H1 (cell line): ENCODE data around the gene DNAJB6. TPM values are rescaled to one million over a fixed set of nuclear protein-coding genes. Genes with fewer than 3 reads are reported as not detected.

Source experiments
- CTCF ChIA-PET: fragments of 300-600 bp; sonication (Branson Sonifier 250); formaldehyde crosslinking; loops from one replicate; lab custom pipeline; 2021; ENCODE audit not compliant: partially characterized antibody; lab: Charles Lee
- POLR2A ChIA-PET: fragments of 300-600 bp; sonication (Branson Sonifier 250); formaldehyde crosslinking; loops from one replicate; lab custom pipeline; 2021; ENCODE audit warnings: inconsistent platforms; ENCODE audit not compliant: partially characterized antibody; lab: Charles Lee
- DNase-seq, 2 experiments: peaks; one replicate each; pipeline versions ENCODE4 v3.0.0 to v3.0.0-alpha.2; 2010 to 2022; ENCODE audit warnings: low spot score in 2 of 2, low read depth in 1 of 2, mixed read lengths in 1 of 2
- FAIRE-seq: peaks from 2 replicates; lab custom pipeline; 2011; peaks lifted over from hg19 to GRCh38; lab: Jason Lieb, UNC
- H2AFZ ChIP-seq: 2 replicates; pipeline ENCODE4 v1.8.1; 2012; ENCODE audit warnings: low read length, inconsistent platforms
- H2AK5ac ChIP-seq: 2 replicates; pipeline ENCODE4 v1.6.1; 2013; ENCODE audit warnings: low read depth, low read length
- H2BK120ac ChIP-seq: replicated peaks from 2 replicates; pipeline ENCODE3; 2013; ENCODE audit warnings: low read depth, low read length, inconsistent platforms
- H2BK12ac ChIP-seq: 2 replicates; pipeline ENCODE4 v1.6.1; 2013; ENCODE audit warnings: low read depth, low read length
- H2BK15ac ChIP-seq: 2 replicates; pipeline ENCODE4 v1.6.1; 2013; ENCODE audit warnings: low read length
- H2BK20ac ChIP-seq: 2 replicates; pipeline ENCODE4 v1.6.1; 2013; ENCODE audit warnings: low read length
- H2BK5ac ChIP-seq: 2 replicates; pipeline ENCODE4 v1.6.1; 2013; ENCODE audit warnings: low read depth, low read length
- H3K14ac ChIP-seq: 2 replicates; pipeline ENCODE4 v1.6.1; 2013; ENCODE audit warnings: inconsistent platforms; ENCODE audit not compliant: insufficient read length
- H3K18ac ChIP-seq: 2 replicates; pipeline ENCODE4 v1.6.1; 2013; ENCODE audit warnings: low read length; ENCODE audit errors: extremely low read depth
- H3K23ac ChIP-seq: 2 replicates; pipeline ENCODE4 v1.6.1; 2013; ENCODE audit warnings: inconsistent platforms; ENCODE audit not compliant: insufficient read length
- H3K23me2 ChIP-seq: 2 replicates; pipeline ENCODE4 v1.6.1; 2013; ENCODE audit warnings: low read depth, low read length
- H3K27ac ChIP-seq: 2 replicates; pipeline ENCODE4 v1.6.1; 2011; ENCODE audit warnings: low read depth, low read length, inconsistent platforms
- H3K27me3 ChIP-seq, 4 experiments: replicated peaks in 1 of 4; 1 replicate in 1 of 4; 2 replicates in 3 of 4; pipeline versions ENCODE4 v1.6.1 to v1.8.1; 2011 to 2013; ENCODE audit warnings: low read length in 3 of 4, mild to moderate bottlenecking in 3 of 4, inconsistent platforms in 2 of 4, mixed read lengths in 2 of 4, moderate library complexity in 1 of 4; ENCODE audit not compliant: control insufficient read depth in 3 of 4, insufficient read depth in 3 of 4; ENCODE audit errors: extremely low read depth in 1 of 4
- H3K36me3 ChIP-seq, 4 experiments: 2 replicates each; pipeline versions ENCODE4 v1.6.1 to v1.8.1; 2011 to 2013; ENCODE audit warnings: mild to moderate bottlenecking in 4 of 4, low read length in 3 of 4, moderate library complexity in 2 of 4, control low read depth in 1 of 4, inconsistent platforms in 1 of 4; ENCODE audit not compliant: insufficient read depth in 4 of 4, control insufficient read depth in 2 of 4
- H3K4ac ChIP-seq: replicated peaks from 2 replicates; pipeline ENCODE3; 2013; ENCODE audit warnings: low read length, low read depth, mixed read lengths, inconsistent platforms; ENCODE audit not compliant: insufficient read length
- H3K4me1 ChIP-seq, 4 experiments: replicated peaks in 1 of 4; 1 replicate in 1 of 4; 2 replicates in 3 of 4; pipeline versions ENCODE4 v1.6.1 to v1.8.1; 2011 to 2013; ENCODE audit warnings: low read length in 3 of 4, inconsistent platforms in 2 of 4, mixed read lengths in 1 of 4; ENCODE audit not compliant: insufficient read depth in 4 of 4, control insufficient read depth in 3 of 4
- H3K4me2 ChIP-seq, 2 experiments: 2 replicates each; pipeline versions ENCODE4 v1.6.1 to v1.8.1; 2011 to 2013; ENCODE audit warnings: low read depth in 2 of 2, low read length in 2 of 2, control low read depth in 1 of 2, inconsistent platforms in 1 of 2, mild to moderate bottlenecking in 1 of 2; ENCODE audit not compliant: insufficient read depth in 1 of 2
- H3K4me3 ChIP-seq, 4 experiments: fragments of 200-600, 300-600 bp in 1 of 4; sonication (generic), shearing (Covaris generic), sonication (Bioruptor Twin) in 1 of 4; 2 replicates each; pipeline versions ENCODE4 v1.5.1 to v1.8.1; 2011 to 2016; ENCODE audit warnings: low read length in 4 of 4, low read depth in 3 of 4, control low read depth in 2 of 4, inconsistent platforms in 2 of 4, mild to moderate bottlenecking in 2 of 4, mixed read lengths in 1 of 4, moderate library complexity in 1 of 4; ENCODE audit not compliant: insufficient read depth in 2 of 4; ENCODE audit errors: extremely low read depth in 1 of 4
- H3K56ac ChIP-seq: replicated peaks from 2 replicates; pipeline ENCODE3; 2013; ENCODE audit warnings: low read depth, mild to moderate bottlenecking, mixed read lengths, low read length, inconsistent platforms; ENCODE audit not compliant: insufficient read length
- H3K79me1 ChIP-seq: 2 replicates; pipeline ENCODE4 v1.6.1; 2013; ENCODE audit warnings: low read depth, low read length, control low read depth
- H3K79me2 ChIP-seq, 2 experiments: 2 replicates each; pipeline versions ENCODE4 v1.6.1 to v1.8.1; 2012 to 2013; ENCODE audit warnings: low read length in 2 of 2, mild to moderate bottlenecking in 2 of 2, inconsistent platforms in 1 of 2; ENCODE audit not compliant: insufficient read depth in 2 of 2, control insufficient read depth in 1 of 2
- H3K9ac ChIP-seq, 4 experiments: replicated peaks in 1 of 4; 1 replicate in 1 of 4; 2 replicates in 3 of 4; pipeline versions ENCODE4 v1.6.1 to v1.8.1; 2011 to 2013; ENCODE audit warnings: low read depth in 3 of 4, low read length in 3 of 4, control low read depth in 2 of 4, mild to moderate bottlenecking in 2 of 4, moderate library complexity in 2 of 4, inconsistent platforms in 1 of 4; ENCODE audit errors: extremely low read depth in 1 of 4
- H3K9me3 ChIP-seq, 2 experiments: 2 replicates each; pipeline versions ENCODE4 v1.6.1 to v1.8.1; 2012 to 2013; ENCODE audit warnings: mild to moderate bottlenecking in 2 of 2, moderate library complexity in 2 of 2, control low read depth in 1 of 2, inconsistent platforms in 1 of 2, low read depth in 1 of 2, low read length in 1 of 2, mixed read lengths in 1 of 2; ENCODE audit not compliant: insufficient read depth in 2 of 2
- H4K20me1 ChIP-seq, 2 experiments: replicated peaks in 1 of 2; 2 replicates each; pipeline versions ENCODE3 to v1.8.1; 2011 to 2013; ENCODE audit warnings: inconsistent platforms in 2 of 2, low read length in 2 of 2, mild to moderate bottlenecking in 1 of 2; ENCODE audit not compliant: insufficient read depth in 2 of 2, control insufficient read depth in 1 of 2
- H4K5ac ChIP-seq: 2 replicates; pipeline ENCODE4 v1.6.1; 2013; ENCODE audit warnings: low read length, low read depth, mixed read lengths, inconsistent platforms; ENCODE audit not compliant: insufficient read length
- H4K8ac ChIP-seq: 2 replicates; pipeline ENCODE4 v1.8.0; 2013; ENCODE audit warnings: mild to moderate bottlenecking, moderate library complexity, low read length, inconsistent platforms; ENCODE audit not compliant: insufficient read depth; ENCODE audit errors: extremely low read depth
- H4K91ac ChIP-seq: replicated peaks from 2 replicates; pipeline ENCODE3; 2013; ENCODE audit warnings: low read length, mixed read lengths, inconsistent platforms; ENCODE audit not compliant: insufficient read length
- CHD1 ChIP-seq: IDR thresholded peaks from 2 replicates; pipeline ENCODE4 v1.6.1; 2012; ENCODE audit warnings: low read depth, low read length, improper control_type of control experiment
- CTCF ChIP-seq, 3 experiments: IDR thresholded peaks; 1 replicate in 2 of 3; 2 replicates in 1 of 3; pipeline versions ENCODE4 v1.5.1 to v1.6.1; 2011; ENCODE audit warnings: low read length in 3 of 3, mild to moderate bottlenecking in 3 of 3, inconsistent platforms in 2 of 3, low read depth in 1 of 3, moderate library complexity in 1 of 3; ENCODE audit not compliant: insufficient read depth in 1 of 3; ENCODE audit errors: control extremely low read depth in 1 of 3
- EGR1 ChIP-seq: IDR thresholded peaks from 2 replicates; pipeline ENCODE4 v1.6.1; 2011; ENCODE audit warnings: low read depth, low read length, borderline replicate concordance
- MAFK ChIP-seq: IDR thresholded peaks from 2 replicates; pipeline ENCODE4 v1.6.1; 2012; ENCODE audit warnings: low read depth, mild to moderate bottlenecking, improper control_type of control experiment, low read length
- MAX ChIP-seq: IDR thresholded peaks from 2 replicates; pipeline ENCODE4 v1.6.1; 2012; ENCODE audit warnings: inconsistent platforms
- RXRA ChIP-seq: IDR thresholded peaks from 2 replicates; pipeline ENCODE4 v1.6.1; 2011; ENCODE audit warnings: low read depth, mild to moderate bottlenecking, low read length, moderate library complexity; ENCODE audit not compliant: insufficient read depth
- SIN3A ChIP-seq, 2 experiments: IDR thresholded peaks in 1 of 2; conservative IDR thresholded peaks in 1 of 2; 2 replicates each; pipeline ENCODE4 v1.6.1; 2011 to 2012; ENCODE audit warnings: low read length in 2 of 2, improper control_type of control experiment in 1 of 2, low read depth in 1 of 2, mild to moderate bottlenecking in 1 of 2
- SIX5 ChIP-seq: IDR thresholded peaks from 2 replicates; pipeline ENCODE4 v1.6.1; 2011; ENCODE audit warnings: mild to moderate bottlenecking, low read depth, low read length
- SRF ChIP-seq: IDR thresholded peaks from 2 replicates; pipeline ENCODE4 v1.6.1; 2011; ENCODE audit warnings: mild to moderate bottlenecking, low read depth, low read length, moderate library complexity
- WGBS, 2 experiments: shearing (Covaris generic) in 1 of 2; methylation state at CpG; one replicate each; pipeline versions ENCODE4 v1.1.6 to v1.1.7; 2013 to 2015; ENCODE audit warnings: low lambda C conversion rate in 2 of 2, mixed read lengths in 2 of 2, inconsistent platforms in 1 of 2, low coverage in 1 of 2, missing lambda C conversion rate in 1 of 2; ENCODE audit not compliant: insufficient replicate concordance in 2 of 2, insufficient coverage in 1 of 2, insufficient read length in 1 of 2; ENCODE audit errors: extremely low coverage in 1 of 2, missing lambda C conversion rate in 1 of 2; 5-methylcytosine and 5-hydroxymethylcytosine counted together
- polyA plus RNA-seq, 7 experiments: library from polyadenylated mRNA; depleted of rRNA in 3 of 7; stranded (reverse) in 5 of 7; unstranded in 2 of 7; fragments of >200 nt in 5 of 7; fragments of 200-250 nt in 2 of 7; gene quantifications; 1 replicate in 5 of 7; 2 replicates in 1 of 7; 4 replicates in 1 of 7; pipeline versions ENCODE4 v1.2.1 to v1.2.3, GENCODE V29; 2011 to 2013; ENCODE audit warnings: missing spikeins in 2 of 7, mixed read lengths in 2 of 7
- total RNA-seq: library from RNA; stranded (reverse); fragmentation: NEBNext Ultra II Directional; extraction: Animal tissue kit (Norgen Biotek cat#: 25700); gene quantifications from 2 replicates; pipeline ENCODE4 v1.2.1, GENCODE V29; 2021

The DNAJB6 gene
- total and polyA plus RNA-seq, 2 of the 8 experiments (the other 6 are each of a cell fraction or from before 2014, with no cell fraction given) = 166 to 295 TPM

- Histone ChIP-seq H3K18ac (no peak overlapping the region; the same call in 1 of the 2 replicates), H2BK120ac (no peak overlapping the region), H3K23ac (no peak overlapping the region), H3K27ac (no peak overlapping the region), H3K79me1 (peaks cover 8% of the 10 kb centered on the region; the same call in 1 of the 2 replicates), H3K9me3 (no peaks in the 10 kb centered on the region), H2AFZ (no peak overlapping the region), H3K4me1 (peaks cover 5 to 16% (median 10%) of the 10 kb centered on the region in 4 experiments), H3K4me2 (no peak overlapping the region), H4K8ac (no peak overlapping the region), H3K56ac (no peak overlapping the region), H2AK5ac (no peak overlapping the region), H3K14ac (no peak overlapping the region), H2BK20ac (no peak overlapping the region), H4K5ac (no peak overlapping the region), H2BK15ac (no peak overlapping the region), H3K23me2 (no peaks in the 10 kb centered on the region), H3K27me3 (no peaks in the 10 kb centered on the region), H3K4me3 (no peak overlapping the region), H3K36me3 (peaks cover 0 to 31% (median 15%) of the 10 kb centered on the region in 4 experiments; a peak in 4 of 8 replicates), H2BK12ac (no peak overlapping the region), H2BK5ac (no peak overlapping the region; the same call in 1 of the 2 replicates), H4K20me1 (peaks cover 21 to 25% of the 10 kb centered on the region in 2 experiments), H4K91ac (no peak overlapping the region), H3K9ac (no peak overlapping the region), H3K79me2 (peaks cover 0 to 28% of the 10 kb centered on the region in 2 experiments; a peak in 1 of 4 replicates), H3K4ac (no peak overlapping the region)
- 87% methylated on average over 26 of the region's 28 CpGs; no CpG with 5 or more reads in 1 of the 2 experiments for WGBS, 2 experiments
- DNase-seq (no peak), FAIRE-seq (no peak)
- CTCF ChIA-PET = interaction anchor here (0.6 to 1.6 kb wide), 3 partner anchors 14 to 53 kb away, joined by 3 to 6 read pairs (median 4); no protein-coding TSS in a partner anchor
- POLR2A ChIA-PET = interaction anchor here (0.7 to 1.2 kb wide), 3 partner anchors 8 to 13 kb away, joined by 3 to 5 read pairs (median 4); no protein-coding TSS in a partner anchor
- TF ChIP-seq RXRA = no peak
- no peak for TF ChIP-seq SRF
- TF ChIP-seq MAFK = no peak
- no peak for TF ChIP-seq SIN3A (conservative IDR thresholded peaks at IDR 0.05 in 1 of 2, IDR thresholded peaks at IDR 0.05 in 1 of 2; ENCODE audit: low read depth in 1 of 2, low read length in 2 of 2)
- no peak for TF ChIP-seq CHD1
- TF ChIP-seq CTCF (IDR thresholded peaks at IDR 0.05; ENCODE audit: control extremely low read depth in 1 of 3, insufficient read depth in 1 of 3, low read depth in 1 of 3, low read length in 3 of 3) = no peak
- TF ChIP-seq SIX5 = no peak
- TF ChIP-seq MAX = no peak
- TF ChIP-seq EGR1 = no peak
Measured at GRCh38 chr7:157409149-157409752, 72.4 kb downstream of the DNAJB6 start.
